Esophagus squamous epithelium (tissue), 5 donors: ENCODE results near the gene LFNG. TPM values are rescaled to one million over a fixed set of nuclear protein-coding genes. Genes with fewer than 3 reads are reported as not detected.

Experiments
- DNase-seq: peaks from one replicate; lab custom pipeline; 2025; lab: John Stamatoyannopoulos, UW
- H3K27ac ChIP-seq, 4 donors: fragments of 200-600 bp; sonication (generic); one replicate each; pipeline ENCODE4 v1.5.1; 2016 to 2019; ENCODE audit warnings: mild to moderate bottlenecking in 1 of 4
- H3K27me3 ChIP-seq, 4 donors: fragments of 200-600 bp; sonication (generic); 1 replicate in 3 of 4; 2 replicates in 1 of 4; pipeline versions ENCODE4 v1.5.1 to v1.6.0; 2017 to 2021; ENCODE audit warnings: antibody characterized with exemption in 1 of 4
- H3K36me3 ChIP-seq, 3 donors: fragments of 200-600 bp; sonication (generic); one replicate each; pipeline ENCODE4 v1.5.1; 2016 to 2019
- H3K4me1 ChIP-seq, 3 donors: fragments of 200-600 bp; sonication (generic); one replicate each; pipeline ENCODE4 v1.5.1; 2017 to 2019
- H3K4me3 ChIP-seq, 4 donors: fragments of 200-600 bp; sonication (generic); 1 replicate in 3 of 4; 2 replicates in 1 of 4; pipeline ENCODE4 v1.5.1; 2016 to 2019; ENCODE audit warnings: mild to moderate bottlenecking in 2 of 4, moderate library complexity in 1 of 4
- H3K9me3 ChIP-seq, 3 donors: fragments of 200-600 bp; sonication (generic); one replicate each; pipeline ENCODE4 v1.5.1; 2016 to 2019
- POLR2A ChIP-seq, 4 donors: fragments of 450-650 bp; IDR thresholded peaks; one replicate each; pipeline ENCODE4 v1.6.1; 2017; ENCODE audit warnings: antibody characterized with exemption in 4 of 4, mild to moderate bottlenecking in 4 of 4, moderate library complexity in 3 of 4
- WGBS, 2 donors: methylation state at CpG; one replicate each; pipeline ENCODE4 v1.1.5; 2018; 5-methylcytosine and 5-hydroxymethylcytosine counted together
- intact Hi-C: fragments of 100-400 bp; cut with DNase I; formaldehyde crosslinking; loops from one replicate; pipeline ENCODE4 v1.15.0; 2022
- total RNA-seq, 4 donors: library from RNA; depleted of rRNA; stranded (reverse); fragments of >200 nt; gene quantifications; one replicate each; pipeline ENCODE4 v1.1.0, GENCODE V29; 2016
- TF ChIP-seq, protein P1 (sequence below), 6 experiments: fragments of 450-650 bp in 4 of 6; fragments of 200-600 bp in 2 of 6; sonication (generic) in 2 of 6; IDR thresholded peaks; one replicate each; pipeline ENCODE4 v1.5.1; 2016 to 2019; ENCODE audit warnings: antibody characterized with exemption in 6 of 6, mild to moderate bottlenecking in 4 of 6, moderate library complexity in 4 of 6
- donor health status: DM: yes; HTN: yes; CAD: no.

LFNG gene
- total RNA-seq, 4 donors from 2014 or later, result 6.1 to 17.2 (median 11.9) TPM

DNA sequence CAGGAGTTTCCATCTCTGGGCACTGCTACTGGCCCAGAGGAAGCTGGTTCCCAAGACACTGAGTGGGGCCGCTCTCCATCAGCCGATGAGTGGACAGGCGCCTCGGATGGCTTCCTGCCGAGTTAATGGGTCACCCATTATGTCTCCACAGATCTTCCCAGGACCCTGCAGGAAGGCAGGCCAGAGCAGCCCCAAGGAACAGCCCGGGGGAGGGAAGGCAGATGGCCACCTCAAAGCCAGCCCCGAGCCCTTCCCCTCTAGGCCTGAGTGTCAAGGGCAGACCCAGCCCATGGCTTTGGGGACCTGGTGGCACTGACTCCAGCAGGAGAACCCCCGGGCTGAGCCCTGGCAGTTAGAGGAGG, 3.4 kb upstream of the LFNG start:
- Histone ChIP-seq H3K4me1 (peaks cover 25 to 48% (median 32%) of the 10 kb centered on the region in 3 donors), H3K27ac (no peak overlapping the region), H3K9me3 (no peaks in the 10 kb centered on the region), H3K36me3 (no peaks in the 10 kb centered on the region), H3K4me3 (no peak overlapping the region), H3K27me3 (peaks cover 0 to 77% (median 2%) of the 10 kb centered on the region in 4 donors)
- TF ChIP-seq, protein P1, sequence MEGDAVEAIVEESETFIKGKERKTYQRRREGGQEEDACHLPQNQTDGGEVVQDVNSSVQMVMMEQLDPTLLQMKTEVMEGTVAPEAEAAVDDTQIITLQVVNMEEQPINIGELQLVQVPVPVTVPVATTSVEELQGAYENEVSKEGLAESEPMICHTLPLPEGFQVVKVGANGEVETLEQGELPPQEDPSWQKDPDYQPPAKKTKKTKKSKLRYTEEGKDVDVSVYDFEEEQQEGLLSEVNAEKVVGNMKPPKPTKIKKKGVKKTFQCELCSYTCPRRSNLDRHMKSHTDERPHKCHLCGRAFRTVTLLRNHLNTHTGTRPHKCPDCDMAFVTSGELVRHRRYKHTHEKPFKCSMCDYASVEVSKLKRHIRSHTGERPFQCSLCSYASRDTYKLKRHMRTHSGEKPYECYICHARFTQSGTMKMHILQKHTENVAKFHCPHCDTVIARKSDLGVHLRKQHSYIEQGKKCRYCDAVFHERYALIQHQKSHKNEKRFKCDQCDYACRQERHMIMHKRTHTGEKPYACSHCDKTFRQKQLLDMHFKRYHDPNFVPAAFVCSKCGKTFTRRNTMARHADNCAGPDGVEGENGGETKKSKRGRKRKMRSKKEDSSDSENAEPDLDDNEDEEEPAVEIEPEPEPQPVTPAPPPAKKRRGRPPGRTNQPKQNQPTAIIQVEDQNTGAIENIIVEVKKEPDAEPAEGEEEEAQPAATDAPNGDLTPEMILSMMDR (IDR thresholded peaks at IDR 0.05), result no peak
- no peak for TF ChIP-seq POLR2A (IDR thresholded peaks at IDR 0.05)
- intact Hi-C loops, result no loop called here
- DNase-seq, result no peak
- 90% methylated on average over 2 of the region's 8 CpGs; no CpG with 5 or more reads in 1 of the 2 donors for WGBS, 2 donors

DNA sequence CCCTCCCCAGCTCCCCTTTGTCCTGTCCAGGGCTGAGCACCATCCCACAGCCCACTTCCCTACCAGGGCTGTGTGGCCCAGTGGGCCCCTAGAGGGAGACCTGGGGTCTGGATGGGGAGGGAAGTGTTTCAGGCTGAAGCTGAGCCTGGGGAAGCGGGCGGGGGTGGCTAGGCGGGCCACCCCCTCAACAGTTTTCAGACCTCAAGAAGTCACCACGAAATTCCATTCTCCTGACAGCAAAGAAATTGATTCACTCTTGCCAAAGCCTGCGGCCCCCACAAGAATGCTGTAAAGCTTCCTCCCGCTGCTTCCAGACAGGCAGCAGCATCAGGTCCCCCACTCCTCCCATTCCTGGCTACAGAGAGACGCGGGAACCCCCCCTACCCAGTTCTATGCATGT, 2.5 kb upstream of the LFNG start:
- DNase-seq, result no peak
- intact Hi-C loops, result no loop called here
- Histone ChIP-seq H3K27me3 (peaks cover 0 to 77% (median 5%) of the 10 kb centered on the region in 4 donors), H3K36me3 (no peaks in the 10 kb centered on the region), H3K27ac (no peak overlapping the region), H3K4me3 (no peak overlapping the region), H3K9me3 (no peaks in the 10 kb centered on the region), H3K4me1 (peaks cover 20 to 48% (median 24%) of the 10 kb centered on the region in 3 donors)
- 64 to 75% methylated on average over 4 to 8 of the region's 8 CpGs for WGBS, 2 donors
- no peak for TF ChIP-seq POLR2A (IDR thresholded peaks at IDR 0.05)
- TF ChIP-seq, protein P1 (IDR thresholded peaks at IDR 0.05), result no peak

DNA sequence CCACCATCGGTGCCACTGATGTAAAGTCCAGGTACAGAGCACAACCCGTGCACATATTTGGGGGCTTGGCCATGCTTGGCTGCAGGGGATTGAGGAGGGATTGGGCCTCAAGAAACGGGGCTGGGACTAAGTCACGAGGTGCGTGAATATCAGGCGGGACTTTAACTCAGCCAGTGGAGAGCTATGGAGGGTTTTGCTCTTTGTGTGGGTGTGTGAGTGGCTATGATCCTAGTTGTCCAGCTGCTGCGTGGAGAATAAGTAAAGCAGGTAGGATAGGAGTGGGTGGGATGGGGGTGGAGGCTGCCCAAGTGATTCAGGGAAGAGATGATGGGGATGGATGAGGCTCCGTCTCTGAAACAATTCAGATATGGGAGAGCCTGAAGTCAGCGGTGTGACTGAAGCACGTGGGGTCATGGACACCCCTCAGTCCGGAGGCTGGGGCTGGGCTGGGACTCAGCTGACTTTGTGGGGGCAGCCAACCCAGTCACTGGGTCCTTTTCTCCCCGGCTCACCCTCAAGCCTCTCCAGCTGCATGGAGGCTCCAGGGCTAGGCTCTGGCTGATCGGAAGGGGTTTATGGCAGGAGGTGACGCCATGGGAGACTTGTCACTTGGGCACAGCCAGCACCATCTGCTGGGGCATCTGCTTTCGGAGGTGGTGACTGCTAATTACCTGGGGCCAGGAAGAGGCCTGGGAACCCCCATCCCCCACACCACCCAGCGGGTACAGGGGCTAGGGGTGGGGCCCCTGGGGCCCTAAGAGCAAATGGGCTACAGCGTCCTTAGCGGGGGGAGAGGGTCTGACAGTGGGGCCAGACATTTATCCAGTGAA, 1.7 kb upstream of the LFNG start:
- 68 to 76% methylated on average over 12 to 16 of the region's 18 CpGs for WGBS, 2 donors
- Histone ChIP-seq H3K4me1 (peaks cover 22 to 48% (median 28%) of the 10 kb centered on the region in 3 donors), H3K4me3 (no peak overlapping the region), H3K27me3 (peaks cover 0 to 77% (median 5%) of the 10 kb centered on the region in 4 donors), H3K36me3 (no peaks in the 10 kb centered on the region), H3K27ac (no peak overlapping the region), H3K9me3 (no peaks in the 10 kb centered on the region)
- intact Hi-C loops, result no loop called here
- TF ChIP-seq POLR2A (IDR thresholded peaks at IDR 0.05), result no peak
- TF ChIP-seq, protein P1 (IDR thresholded peaks at IDR 0.05), result no peak
- DNase-seq, result no peak

DNA sequence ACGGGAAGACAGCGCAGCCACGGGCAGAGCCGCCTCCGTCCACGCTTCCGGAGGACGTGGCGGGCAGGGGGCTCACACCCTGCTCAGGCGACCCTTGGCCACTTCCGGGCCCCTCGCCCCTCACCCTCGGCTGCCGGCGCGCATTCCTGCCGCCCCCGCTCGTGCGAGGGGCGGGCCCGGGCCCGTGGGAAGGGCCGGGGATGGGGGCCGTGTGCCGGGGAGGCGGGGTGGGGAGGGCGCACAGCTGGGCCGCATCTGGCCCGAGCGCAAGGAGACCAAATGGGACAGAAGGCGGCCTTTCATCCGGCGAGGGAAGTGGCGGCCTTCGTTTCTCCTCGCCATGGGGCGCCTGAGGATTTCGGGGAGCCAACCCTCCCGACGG, 846 bp upstream of the LFNG start:
- no peak for DNase-seq
- 19% methylated on average over 13 of the region's 41 CpGs; no CpG with 5 or more reads in 1 of the 2 donors for WGBS, 2 donors
- H3K9me3 ChIP-seq, result no peaks in the 10 kb centered on the region
- H3K4me1 ChIP-seq, result peaks cover 31 to 56% (median 37%) of the 10 kb centered on the region in 3 donors
- TF ChIP-seq POLR2A (IDR thresholded peaks at IDR 0.05), result no peak
- TF ChIP-seq, protein P1 (IDR thresholded peaks at IDR 0.05), result no peak
- H3K27me3 ChIP-seq, result peaks cover 0 to 78% (median 5%) of the 10 kb centered on the region in 4 donors
- intact Hi-C loops, result no loop called here
- no peaks in the 10 kb centered on the region for H3K36me3 ChIP-seq
- peak overlapping the region in 1 of 4 donors; percentile 88 for H3K27ac ChIP-seq
- H3K4me3 ChIP-seq, result peak overlapping the region; percentile 25 to 69 (median 60)

DNA sequence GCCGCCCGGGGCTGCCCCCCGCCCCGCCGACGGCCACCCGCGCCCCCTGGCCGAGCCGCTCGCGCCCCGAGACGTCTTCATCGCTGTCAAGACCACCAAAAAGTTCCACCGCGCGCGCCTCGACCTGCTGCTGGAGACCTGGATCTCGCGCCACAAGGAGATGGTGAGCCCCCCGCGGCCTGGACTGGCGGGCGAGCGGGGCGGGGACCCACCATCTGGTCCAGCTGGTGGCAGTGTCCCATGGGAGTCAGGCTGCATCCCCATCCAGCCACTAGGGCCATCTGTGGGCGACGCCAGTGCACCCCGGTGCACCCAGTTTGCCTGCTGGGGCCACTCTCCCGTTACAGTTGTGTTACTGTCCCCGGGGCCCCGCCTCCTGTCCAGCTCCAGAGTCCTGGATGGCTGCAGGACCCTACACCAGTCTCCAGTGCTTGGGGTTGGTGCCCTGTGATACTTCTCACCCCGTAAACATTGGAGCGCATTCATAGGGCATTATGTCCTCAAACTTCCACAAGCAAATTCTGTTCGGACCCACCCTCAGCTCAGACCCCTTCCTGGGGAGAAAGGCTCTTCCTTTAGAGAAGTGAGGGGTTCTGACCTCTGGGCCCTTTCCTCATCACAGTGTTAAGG, 672 bp downstream of the LFNG start:
- peaks cover 0 to 88% (median 5%) of the 10 kb centered on the region in 4 donors for H3K27me3 ChIP-seq
- 7 to 20% methylated on average over 1 to 2 of the region's 37 CpGs for WGBS, 2 donors
- intact Hi-C loops, result no loop called here

More for the DNA sequence above, 672 bp downstream of the LFNG start:
- no peak for TF ChIP-seq POLR2A (IDR thresholded peaks at IDR 0.05)
- TF ChIP-seq, protein P1 (IDR thresholded peaks at IDR 0.05), result peak in 2 of 6 experiments; percentile 20
- Histone ChIP-seq H3K4me1 (peaks cover 46 to 72% (median 52%) of the 10 kb centered on the region in 3 donors), H3K27ac (peak overlapping the region; percentile 76 to 91 (median 83)), H3K4me3 (peak overlapping the region; percentile 25 to 69 (median 60)), H3K36me3 (peaks cover 0 to 6% (median 0%) of the 10 kb centered on the region in 3 donors), H3K9me3 (no peaks in the 10 kb centered on the region)
- DNase-seq, result no peak
